ENCODE results near the gene NUP93. TPM values are rescaled to one million over a fixed set of nuclear protein-coding genes. Genes with fewer than 3 reads are reported as not detected.
"Not testable (repeated sequence)": the region's sequence is repeated elsewhere in the genome, so short reads cannot be mapped to it uniquely, and the experiment has no call there.

The NUP93 gene
- total and polyA plus RNA-seq, 4 donors: 27.4 to 59.9 (median 51.2) TPM

- no peak for ATAC-seq (ENCODE audit: insufficient read depth, low FRiP score)
- no peaks in the 10 kb centered on the region for H3K36me3 ChIP-seq (ENCODE audit: control insufficient read depth in 4 of 4, insufficient read depth in 4 of 4, low read length in 4 of 4)
- no peaks in the 10 kb centered on the region for H3K27me3 ChIP-seq (ENCODE audit: control insufficient read depth in 3 of 3, insufficient read depth in 3 of 3, low read length in 2 of 3)
- H3K9ac ChIP-seq (ENCODE audit: insufficient read depth in 1 of 2, low read length in 2 of 2): no peak overlapping the region
- no peak overlapping the region for H3K4me3 ChIP-seq
- H3K9me3 ChIP-seq (ENCODE audit: control insufficient read depth in 4 of 4, insufficient read depth in 3 of 4, low read length in 3 of 4): no peaks in the 10 kb centered on the region
- H3K4me1 ChIP-seq (ENCODE audit: control insufficient read depth in 5 of 5, insufficient read depth in 5 of 5, low read length in 5 of 5): no peaks in the 10 kb centered on the region
- no peak overlapping the region for H3K27ac ChIP-seq (ENCODE audit: low read depth in 1 of 2, low read length in 1 of 2)
- DNase-seq: no peak
- TF ChIP-seq, protein P1, sequence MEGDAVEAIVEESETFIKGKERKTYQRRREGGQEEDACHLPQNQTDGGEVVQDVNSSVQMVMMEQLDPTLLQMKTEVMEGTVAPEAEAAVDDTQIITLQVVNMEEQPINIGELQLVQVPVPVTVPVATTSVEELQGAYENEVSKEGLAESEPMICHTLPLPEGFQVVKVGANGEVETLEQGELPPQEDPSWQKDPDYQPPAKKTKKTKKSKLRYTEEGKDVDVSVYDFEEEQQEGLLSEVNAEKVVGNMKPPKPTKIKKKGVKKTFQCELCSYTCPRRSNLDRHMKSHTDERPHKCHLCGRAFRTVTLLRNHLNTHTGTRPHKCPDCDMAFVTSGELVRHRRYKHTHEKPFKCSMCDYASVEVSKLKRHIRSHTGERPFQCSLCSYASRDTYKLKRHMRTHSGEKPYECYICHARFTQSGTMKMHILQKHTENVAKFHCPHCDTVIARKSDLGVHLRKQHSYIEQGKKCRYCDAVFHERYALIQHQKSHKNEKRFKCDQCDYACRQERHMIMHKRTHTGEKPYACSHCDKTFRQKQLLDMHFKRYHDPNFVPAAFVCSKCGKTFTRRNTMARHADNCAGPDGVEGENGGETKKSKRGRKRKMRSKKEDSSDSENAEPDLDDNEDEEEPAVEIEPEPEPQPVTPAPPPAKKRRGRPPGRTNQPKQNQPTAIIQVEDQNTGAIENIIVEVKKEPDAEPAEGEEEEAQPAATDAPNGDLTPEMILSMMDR (IDR thresholded peaks at IDR 0.05; ENCODE audit: control extremely low read depth, extremely low read depth): no peak
- WGBS, 2 donors: 80 to 83% methylated on average over 4 of the region's 4 CpGs
Measured at GRCh38 chr16:56715126-56715525, 14.8 kb upstream of the NUP93 start.

DNA sequence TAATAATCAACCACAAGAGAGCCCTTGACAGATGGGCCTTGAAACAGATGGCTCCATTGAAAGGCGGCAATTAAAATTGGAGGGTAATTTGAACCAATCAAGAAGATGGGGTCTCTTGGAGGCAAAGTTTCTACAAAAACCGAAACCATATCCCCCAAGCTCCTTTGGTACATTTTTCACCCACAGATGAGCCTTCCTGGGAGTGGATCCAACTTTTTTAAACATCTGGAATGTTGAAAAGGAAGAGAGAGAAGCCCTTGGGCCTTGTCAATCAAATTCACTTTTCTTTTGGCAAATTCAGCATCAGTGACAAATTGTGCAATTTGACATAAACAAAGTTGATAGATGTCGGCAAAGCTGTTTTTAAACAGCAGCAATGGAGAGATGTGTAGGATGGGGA is 13.2 kb upstream of the NUP93 start:
- H3K27ac ChIP-seq (ENCODE audit: low read depth in 1 of 2, low read length in 1 of 2): no peak overlapping the region
- no peaks in the 10 kb centered on the region for H3K36me3 ChIP-seq (ENCODE audit: control insufficient read depth in 4 of 4, insufficient read depth in 4 of 4, low read length in 4 of 4)
- H3K27me3 ChIP-seq (ENCODE audit: control insufficient read depth in 3 of 3, insufficient read depth in 3 of 3, low read length in 2 of 3): no peaks in the 10 kb centered on the region
- WGBS, 2 donors: 81 to 87% methylated on average over 3 of the region's 3 CpGs
- H3K9ac ChIP-seq (ENCODE audit: insufficient read depth in 1 of 2, low read length in 2 of 2): peak overlapping the region in 1 of 2 donors; percentile 23
- TF ChIP-seq, protein P1 (IDR thresholded peaks at IDR 0.05; ENCODE audit: control extremely low read depth, extremely low read depth): no peak
- peak in 1 of 3 donors; percentile 19 for DNase-seq
- no peaks in the 10 kb centered on the region for H3K9me3 ChIP-seq (ENCODE audit: control insufficient read depth in 4 of 4, insufficient read depth in 3 of 4, low read length in 3 of 4)
- H3K4me3 ChIP-seq: no peak overlapping the region
- no peaks in the 10 kb centered on the region for H3K4me1 ChIP-seq (ENCODE audit: control insufficient read depth in 5 of 5, insufficient read depth in 5 of 5, low read length in 5 of 5)
- no peak for ATAC-seq (ENCODE audit: insufficient read depth, low FRiP score)

DNA sequence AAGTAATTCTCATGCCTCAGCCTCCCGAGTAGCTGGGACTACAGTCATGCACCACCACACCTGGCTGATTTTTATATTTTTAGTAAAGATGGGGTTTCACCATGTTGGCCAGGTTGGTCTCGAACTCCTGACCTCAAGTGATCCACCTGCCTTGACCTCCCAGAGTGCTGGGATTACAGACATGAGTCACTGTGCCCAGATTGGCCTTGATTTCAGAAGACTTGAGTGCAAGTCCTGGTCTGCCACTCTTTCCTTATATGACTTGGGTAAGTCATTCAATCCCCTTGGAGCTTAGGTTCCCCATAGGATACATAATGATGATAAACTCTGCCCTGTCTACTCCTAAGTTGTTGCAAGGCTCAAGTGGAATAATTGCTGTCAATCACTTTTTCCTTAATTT is 12.4 kb upstream of the NUP93 start:
- not testable (repeated sequence) for H3K27me3 ChIP-seq (ENCODE audit: control insufficient read depth in 3 of 3, insufficient read depth in 3 of 3, low read length in 2 of 3); H3K4me3 ChIP-seq; ATAC-seq (ENCODE audit: insufficient read depth, low FRiP score); DNase-seq; H3K36me3 ChIP-seq (ENCODE audit: control insufficient read depth in 4 of 4, insufficient read depth in 4 of 4, low read length in 4 of 4); H3K9me3 ChIP-seq (ENCODE audit: control insufficient read depth in 4 of 4, insufficient read depth in 3 of 4, low read length in 3 of 4); H3K9ac ChIP-seq (ENCODE audit: insufficient read depth in 1 of 2, low read length in 2 of 2); H3K4me1 ChIP-seq (ENCODE audit: control insufficient read depth in 5 of 5, insufficient read depth in 5 of 5, low read length in 5 of 5); H3K27ac ChIP-seq (ENCODE audit: low read depth in 1 of 2, low read length in 1 of 2)
- WGBS, 2 donors: 88 to 90% methylated on average over 2 of the region's 2 CpGs

DNA sequence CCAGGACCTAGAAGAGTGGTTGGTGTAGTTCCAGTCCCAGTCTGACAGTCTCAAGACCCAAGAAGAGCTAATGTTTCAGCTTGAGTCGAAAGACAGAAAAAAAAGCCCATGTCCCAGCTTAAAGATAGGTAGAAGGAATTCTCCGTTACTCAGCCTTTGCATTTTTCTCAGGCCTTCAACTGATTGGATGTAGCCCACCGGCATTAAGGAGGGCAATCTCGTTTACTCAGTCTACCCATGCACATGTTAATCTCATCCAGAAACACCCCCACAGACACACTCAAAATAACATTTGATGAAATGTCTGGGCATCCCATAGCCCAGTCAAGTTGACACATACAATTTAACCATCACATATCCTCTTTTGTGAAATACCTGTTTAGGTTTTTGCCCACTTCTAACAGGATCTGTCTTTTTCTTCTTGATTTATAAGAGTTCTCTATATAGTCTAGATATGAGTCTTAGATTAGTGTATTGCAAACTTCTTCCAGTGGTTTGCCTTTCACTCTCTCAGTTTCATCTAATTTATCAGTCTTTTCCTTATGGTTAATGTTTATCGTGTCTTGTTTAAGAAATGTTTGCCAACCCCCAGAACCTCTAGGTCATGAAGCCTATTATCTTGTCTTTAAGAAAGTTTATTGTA is 7.6 kb upstream of the NUP93 start:
- Histone ChIP-seq H3K9ac (ENCODE audit: insufficient read depth in 1 of 2, low read length in 2 of 2) (no peak overlapping the region), H3K27me3 (ENCODE audit: control insufficient read depth in 3 of 3, insufficient read depth in 3 of 3, low read length in 2 of 3) (peaks cover 0 to 3% (median 0%) of the 10 kb centered on the region in 3 donors), H3K4me1 (ENCODE audit: control insufficient read depth in 5 of 5, insufficient read depth in 5 of 5, low read length in 5 of 5) (no peaks in the 10 kb centered on the region), H3K4me3 (no peak overlapping the region), H3K9me3 (ENCODE audit: control insufficient read depth in 4 of 4, insufficient read depth in 3 of 4, low read length in 3 of 4) (peaks cover 0 to 3% (median 0%) of the 10 kb centered on the region in 4 donors), H3K36me3 (ENCODE audit: control insufficient read depth in 4 of 4, insufficient read depth in 4 of 4, low read length in 4 of 4) (no peaks in the 10 kb centered on the region), H3K27ac (ENCODE audit: low read depth in 1 of 2, low read length in 1 of 2) (no peak overlapping the region)
- WGBS, 2 donors: 77 to 85% methylated on average over 5 of the region's 5 CpGs
- DNase-seq (no peak), ATAC-seq (ENCODE audit: insufficient read depth, low FRiP score) (no peak)
- TF ChIP-seq, protein P1 (IDR thresholded peaks at IDR 0.05; ENCODE audit: control extremely low read depth, extremely low read depth): no peak
